Naive thymus-derived CD8-positive, alpha-beta T cell (primary cell): ENCODE results near the gene CAT. TPM values are rescaled to one million over a fixed set of nuclear protein-coding genes. Genes with fewer than 3 reads are reported as not detected.

Source experiments
- ATAC-seq, 2 donors: fragments of 150-1000 bp; cut with Tn5 transposase in 1 of 2; sonication (Bioruptor Pico), chemical (Tn5 transposase) in 1 of 2; 1 replicate in 1 of 2; 2 replicates in 1 of 2; pipeline ENCODE4 v1.10.0; 2021; ENCODE audit warnings: mild to moderate bottlenecking in 2 of 2, moderate library complexity in 2 of 2
- POLR2A ChIA-PET: fragments of 350-600 bp; sonication (Branson Sonifier 250); formaldehyde crosslinking; loops from one replicate; lab custom pipeline; 2021; ENCODE audit warnings: antibody characterized with exemption; lab: Charles Lee
- DNase-seq, 10 donors: peaks; one replicate each; pipeline versions ENCODE4 v3.0.0 to v3.0.0-alpha.2; 2020 to 2022
- H3K27ac Mint-ChIP-seq, 10 donors: one replicate each; pipeline ENCODE4 v1.8.0; 2020 to 2022; ENCODE audit warnings: mild to moderate bottlenecking in 10 of 10, mixed read lengths in 10 of 10, moderate library complexity in 4 of 10, inconsistent platforms in 1 of 10
- H3K27me3 Mint-ChIP-seq, 5 donors: one replicate each; pipeline ENCODE4 v1.8.0; 2021 to 2022; ENCODE audit warnings: mixed read lengths in 5 of 5
- H3K36me3 Mint-ChIP-seq, 3 donors: one replicate each; pipeline ENCODE4 v1.8.0; 2020 to 2022; ENCODE audit warnings: mixed read lengths in 3 of 3, mild to moderate bottlenecking in 2 of 3, inconsistent platforms in 1 of 3
- H3K4me1 Mint-ChIP-seq, 4 donors: one replicate each; pipeline ENCODE4 v1.8.0; 2021 to 2022; ENCODE audit warnings: mixed read lengths in 4 of 4
- H3K4me3 Mint-ChIP-seq, 10 donors: one replicate each; pipeline ENCODE4 v1.8.0; 2020 to 2022; ENCODE audit warnings: mild to moderate bottlenecking in 10 of 10, mixed read lengths in 10 of 10, moderate library complexity in 6 of 10, inconsistent platforms in 1 of 10
- H3K9me3 Mint-ChIP-seq, 9 donors: one replicate each; pipeline ENCODE4 v1.8.0; 2020 to 2022; ENCODE audit warnings: mixed read lengths in 9 of 9, mild to moderate bottlenecking in 3 of 9, inconsistent platforms in 1 of 9, moderate library complexity in 1 of 9
- polyA plus RNA-seq, 3 donors: library from polyadenylated mRNA; unstranded; fragments of 300-500 nt; fragmentation: Illumina TruSeq; gene quantifications; one replicate each; pipeline ENCODE4 v1.2.3, GENCODE V29; 2021
- total RNA-seq, 8 experiments: library from RNA in 2 of 8; stranded (reverse) in 2 of 8; gene quantifications; one replicate each; pipeline ENCODE4 v1.2.3 and lab custom pipeline; 2021 to 2026

Gene CAT
- total and polyA plus RNA-seq, 5 experiments from 2014 or later, result 37.5 to 139 (median 96.3) TPM

DNA sequence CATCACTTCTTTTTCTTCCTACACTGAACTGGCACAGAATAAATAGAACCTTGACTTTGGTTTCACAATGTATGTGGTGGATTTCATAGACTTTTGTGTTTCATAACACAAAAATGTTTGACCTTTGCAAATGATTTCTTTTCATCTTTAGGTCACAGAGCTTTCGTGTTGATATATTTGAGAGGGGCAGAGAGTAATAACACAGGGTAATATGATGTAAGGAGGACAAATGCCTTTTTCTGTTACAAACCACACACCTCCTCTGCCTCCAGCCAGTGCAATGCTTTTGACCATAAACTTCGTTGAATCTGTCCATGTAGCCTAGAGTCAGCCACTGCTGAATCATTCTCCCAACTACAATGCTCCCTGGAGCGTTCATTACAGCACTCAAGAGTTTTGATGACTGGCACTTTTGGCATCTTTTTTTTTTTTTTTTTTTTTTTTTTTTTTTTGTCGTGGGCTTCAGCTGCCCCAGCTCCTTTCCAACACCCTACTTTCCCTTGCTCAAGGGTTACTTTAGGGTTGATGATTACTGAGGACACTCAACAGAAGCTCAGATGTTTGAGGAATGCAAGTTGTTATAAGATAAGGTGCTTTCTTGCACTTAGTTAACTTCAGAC is 11.4 kb upstream of the CAT start:
- Mint-ChIP-seq H3K4me3 (no peak overlapping the region), H3K27me3 (peaks cover 0 to 11% (median 6%) of the 10 kb centered on the region in 5 donors), H3K4me1 (peaks cover 2 to 4% (median 3%) of the 10 kb centered on the region in 4 donors), H3K36me3 (no peaks in the 10 kb centered on the region), H3K9me3 (no peaks in the 10 kb centered on the region), H3K27ac (no peak overlapping the region)
- POLR2A ChIA-PET, result interaction anchor here (0.6 kb wide), 1 partner anchor 398 kb away, joined by 3 read pairs; no protein-coding TSS in a partner anchor
- no peak for DNase-seq
- no peak for ATAC-seq

DNA sequence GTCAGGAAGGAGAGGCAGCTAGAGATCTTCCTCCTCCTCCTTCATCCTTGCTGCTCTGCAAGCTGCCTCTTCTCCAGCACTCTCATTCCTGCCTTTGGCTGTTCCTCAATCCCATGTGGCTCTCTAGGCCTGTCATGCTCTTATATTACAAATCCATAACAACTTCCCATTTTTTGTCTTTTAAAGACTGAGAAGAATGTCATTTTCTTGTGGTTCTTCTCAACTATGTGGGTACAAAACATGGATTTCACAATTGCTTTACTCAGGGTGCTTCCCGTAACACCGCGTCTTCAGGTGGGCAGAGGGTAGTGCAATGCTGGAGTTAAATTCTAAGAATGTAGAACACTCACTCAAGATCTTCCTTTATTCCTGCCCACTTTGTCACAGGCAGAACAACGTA is 6.8 kb upstream of the CAT start:
- no peak overlapping the region for H3K27ac Mint-ChIP-seq
- POLR2A ChIA-PET, result no interaction called here
- H3K4me1 Mint-ChIP-seq, result peaks cover 0 to 4% (median 3%) of the 10 kb centered on the region in 4 donors
- H3K36me3 Mint-ChIP-seq, result no peaks in the 10 kb centered on the region
- H3K4me3 Mint-ChIP-seq, result peak overlapping the region in 1 of 10 donors; percentile 16
- ATAC-seq, result no peak
- no peaks in the 10 kb centered on the region for H3K9me3 Mint-ChIP-seq
- peaks cover 0 to 16% (median 5%) of the 10 kb centered on the region in 5 donors for H3K27me3 Mint-ChIP-seq
- DNase-seq, result no peak

DNA sequence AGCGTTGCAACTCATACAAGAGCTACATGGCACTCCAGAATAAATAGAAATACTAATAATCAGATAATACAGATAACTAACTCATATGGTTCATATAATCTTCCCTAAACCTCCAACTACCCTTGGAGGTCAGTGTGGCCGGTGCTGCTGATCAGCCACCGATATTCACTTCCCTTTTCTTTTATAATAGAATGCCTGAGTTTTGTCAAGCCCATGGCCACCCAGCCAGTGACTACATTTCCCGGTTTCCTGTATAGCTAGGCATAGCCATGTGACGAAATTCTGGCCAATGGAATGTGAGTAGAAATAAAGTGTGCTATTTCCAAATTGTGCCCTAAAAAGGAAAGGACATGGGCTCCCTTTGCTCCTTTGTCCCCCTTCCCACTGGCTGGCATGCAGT is 5.9 kb upstream of the CAT start:
- POLR2A ChIA-PET, result no interaction called here
- no peak overlapping the region for H3K27ac Mint-ChIP-seq
- no peak for DNase-seq
- peaks cover 0 to 8% (median 3%) of the 10 kb centered on the region in 4 donors for H3K4me1 Mint-ChIP-seq
- ATAC-seq, result no peak
- H3K9me3 Mint-ChIP-seq, result no peaks in the 10 kb centered on the region
- H3K4me3 Mint-ChIP-seq, result no peak overlapping the region
- H3K27me3 Mint-ChIP-seq, result peaks cover 0 to 16% (median 4%) of the 10 kb centered on the region in 5 donors
- no peaks in the 10 kb centered on the region for H3K36me3 Mint-ChIP-seq

DNA sequence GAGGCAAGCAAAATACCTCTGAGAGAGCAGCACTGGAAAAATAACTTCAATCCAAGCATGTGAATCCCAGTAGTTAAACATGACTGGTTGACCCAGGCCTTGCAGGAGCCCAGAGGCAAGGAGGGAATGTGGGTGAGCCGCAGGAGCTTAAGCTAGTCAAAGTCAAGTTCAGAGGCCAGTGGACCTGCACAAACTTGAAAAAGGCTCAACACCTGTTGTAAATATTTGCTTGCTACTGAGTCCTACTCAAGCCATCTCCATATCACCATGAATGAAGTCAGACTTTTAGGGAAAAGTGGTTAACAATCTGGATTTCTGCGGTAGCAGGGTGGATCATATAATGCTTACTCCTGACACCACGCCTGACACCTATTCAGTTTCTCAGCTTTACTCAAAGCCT is 4.8 kb upstream of the CAT start:
- Mint-ChIP-seq H3K9me3 (no peaks in the 10 kb centered on the region), H3K4me3 (no peak overlapping the region), H3K27me3 (peaks cover 0 to 16% (median 4%) of the 10 kb centered on the region in 5 donors), H3K4me1 (peaks cover 5 to 12% (median 6%) of the 10 kb centered on the region in 4 donors), H3K27ac (no peak overlapping the region), H3K36me3 (peaks cover 0 to 1% (median 0%) of the 10 kb centered on the region in 3 donors)
- POLR2A ChIA-PET, result no interaction called here
- no peak for DNase-seq
- no peak for ATAC-seq

DNA sequence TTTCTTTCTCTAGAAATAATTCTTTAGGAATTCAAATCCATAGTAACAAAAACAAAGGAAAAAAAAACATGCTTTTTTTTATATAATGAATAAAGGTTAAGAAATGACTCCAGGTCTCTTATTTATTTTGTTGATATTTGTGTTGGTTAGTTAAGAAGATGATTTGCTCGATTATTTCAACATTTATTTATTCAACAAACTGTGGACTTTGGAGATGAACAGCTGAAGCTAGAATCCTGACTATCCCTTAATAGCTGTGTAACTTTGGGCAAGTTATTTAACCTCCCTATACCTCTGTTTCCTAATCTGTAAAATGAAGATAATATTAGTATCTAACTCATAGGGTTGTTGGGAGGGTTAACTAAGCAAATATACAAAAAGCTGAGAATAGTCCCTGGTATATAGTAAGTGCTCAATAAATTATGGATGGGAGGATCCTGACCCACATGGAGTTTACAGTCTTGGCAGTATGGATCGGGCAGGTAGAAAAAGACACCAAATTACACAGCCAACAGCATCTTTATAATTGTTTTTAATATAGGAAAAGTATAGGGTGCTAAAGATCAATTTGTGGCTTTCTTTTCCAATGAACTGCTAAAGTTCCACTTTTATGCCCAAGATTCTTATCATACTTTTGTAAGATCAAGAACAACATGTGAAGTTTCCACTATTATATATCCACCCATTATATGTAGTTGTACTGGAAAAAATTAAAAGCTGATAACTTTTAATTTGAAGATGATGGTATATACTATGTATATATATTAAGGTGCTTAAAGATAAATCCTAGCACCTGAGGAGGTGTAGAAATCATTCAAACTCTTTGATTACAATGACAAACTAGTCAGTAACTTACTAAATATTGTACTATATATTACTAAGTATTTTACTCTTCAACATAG is 1.3 kb upstream of the CAT start:
- POLR2A ChIA-PET, result interaction anchor here (0.6 to 1.0 kb wide), 2 partner anchors 186 to 471 kb away, joined by 3 read pairs; no protein-coding TSS in a partner anchor
- Mint-ChIP-seq H3K36me3 (peaks cover 0 to 3% (median 0%) of the 10 kb centered on the region in 3 donors), H3K9me3 (no peaks in the 10 kb centered on the region), H3K4me3 (peak overlapping the region in 5 of 10 donors; percentile 92 to 100 (median 97)), H3K27ac (peak overlapping the region in 1 of 10 donors; percentile 93), H3K4me1 (peaks cover 12 to 39% (median 28%) of the 10 kb centered on the region in 4 donors), H3K27me3 (peaks cover 0 to 9% (median 0%) of the 10 kb centered on the region in 5 donors)
- no peak for DNase-seq
- ATAC-seq, result no peak

DNA sequence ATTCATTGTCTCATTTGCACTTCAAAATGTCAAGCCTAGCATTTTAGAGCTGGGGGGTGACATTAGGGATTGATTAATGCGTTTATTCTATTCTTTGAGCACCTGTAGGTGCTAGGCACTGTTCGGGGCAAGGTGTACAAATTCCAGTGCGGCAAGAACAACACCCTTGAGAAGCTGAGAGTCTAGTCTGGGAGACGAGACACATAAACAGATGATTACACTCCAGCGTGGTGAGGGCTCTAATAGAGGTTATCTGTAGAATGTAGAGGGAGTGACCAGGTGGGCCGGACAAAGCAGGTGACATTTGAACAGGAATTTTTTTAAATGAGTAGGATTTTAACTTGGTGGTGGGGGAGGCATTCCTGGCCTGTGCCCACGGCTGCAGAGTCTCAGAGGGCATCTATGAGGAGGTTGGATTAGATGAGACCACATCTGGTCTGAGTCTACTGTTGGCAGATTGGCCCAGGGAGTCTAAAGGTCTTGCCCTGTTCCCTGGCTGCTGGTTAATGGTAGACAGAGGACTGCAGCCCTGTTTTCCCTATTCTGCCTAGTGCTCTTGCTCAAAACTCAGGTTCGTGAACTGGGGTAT is 970 bp downstream of the CAT start:
- H3K36me3 Mint-ChIP-seq, result peaks cover 0 to 7% (median 3%) of the 10 kb centered on the region in 3 donors
- H3K27ac Mint-ChIP-seq, result peak overlapping the region; percentile 92 to 97 (median 95)
- DNase-seq (no peak), ATAC-seq (no peak)
- no peaks in the 10 kb centered on the region for H3K9me3 Mint-ChIP-seq
- POLR2A ChIA-PET, result interaction anchor here (0.7 to 1.4 kb wide), 4 partner anchors 9 to 726 kb away, joined by 3 read pairs; no protein-coding TSS in a partner anchor
- H3K4me1 Mint-ChIP-seq, result peaks cover 27 to 61% (median 48%) of the 10 kb centered on the region in 4 donors
- no peaks in the 10 kb centered on the region for H3K27me3 Mint-ChIP-seq
- H3K4me3 Mint-ChIP-seq, result peak overlapping the region; percentile 92 to 100 (median 98)

DNA sequence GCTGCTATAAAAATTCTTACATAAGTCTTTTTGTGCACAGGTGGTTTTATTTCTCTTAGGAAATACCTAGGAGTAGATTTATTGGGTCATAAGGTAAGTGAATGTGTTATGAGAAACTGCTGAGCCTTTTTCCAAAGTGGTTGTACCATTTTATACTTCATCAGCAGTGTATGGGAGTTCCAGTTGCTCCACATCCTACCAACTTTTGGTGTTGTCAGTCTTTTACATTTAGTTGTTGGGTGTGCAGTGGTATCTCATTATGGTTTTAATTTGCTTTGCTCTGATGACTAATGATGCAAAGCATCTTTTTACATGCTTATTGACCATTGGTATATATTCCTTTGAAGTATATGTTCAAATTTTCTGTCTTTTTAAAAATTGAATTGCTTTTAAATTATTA is 3.1 kb downstream of the CAT start:
- H3K4me1 Mint-ChIP-seq, result peaks cover 32 to 80% (median 64%) of the 10 kb centered on the region in 4 donors
- no peaks in the 10 kb centered on the region for H3K27me3 Mint-ChIP-seq
- H3K4me3 Mint-ChIP-seq, result no peak overlapping the region
- peaks cover 0 to 7% (median 6%) of the 10 kb centered on the region in 3 donors for H3K36me3 Mint-ChIP-seq
- no peak for ATAC-seq
- POLR2A ChIA-PET, result no interaction called here
- no peak for DNase-seq
- no peak overlapping the region for H3K27ac Mint-ChIP-seq
- H3K9me3 Mint-ChIP-seq, result no peaks in the 10 kb centered on the region

DNA sequence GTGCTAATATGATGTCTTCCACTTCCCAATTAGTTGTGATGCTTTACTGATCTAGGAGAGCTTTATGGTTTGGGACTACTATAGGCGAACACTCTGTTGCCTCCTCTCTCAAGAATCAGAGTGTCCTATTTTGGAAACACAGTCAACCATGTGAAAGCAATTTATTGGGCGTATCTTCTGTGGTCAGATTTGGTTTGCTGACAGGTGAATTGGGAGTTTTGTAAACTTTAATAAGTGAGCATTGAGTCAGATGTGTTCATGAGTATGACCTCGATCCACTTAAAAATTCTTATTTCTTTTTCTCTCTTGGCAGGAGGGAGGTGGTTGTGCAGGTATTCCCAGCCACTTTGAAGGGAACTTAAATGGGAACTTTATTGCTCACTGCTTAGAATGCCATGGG is 4.4 kb downstream of the CAT start:
- Mint-ChIP-seq H3K4me3 (peak overlapping the region in 1 of 10 donors; percentile 4), H3K27me3 (no peaks in the 10 kb centered on the region), H3K4me1 (peaks cover 37 to 92% (median 73%) of the 10 kb centered on the region in 4 donors), H3K27ac (peak overlapping the region in 2 of 10 donors; percentile 50 to 53), H3K9me3 (no peaks in the 10 kb centered on the region), H3K36me3 (peaks cover 0 to 9% (median 7%) of the 10 kb centered on the region in 3 donors)
- POLR2A ChIA-PET, result no interaction called here
- ATAC-seq (no peak), DNase-seq (no peak)

DNA sequence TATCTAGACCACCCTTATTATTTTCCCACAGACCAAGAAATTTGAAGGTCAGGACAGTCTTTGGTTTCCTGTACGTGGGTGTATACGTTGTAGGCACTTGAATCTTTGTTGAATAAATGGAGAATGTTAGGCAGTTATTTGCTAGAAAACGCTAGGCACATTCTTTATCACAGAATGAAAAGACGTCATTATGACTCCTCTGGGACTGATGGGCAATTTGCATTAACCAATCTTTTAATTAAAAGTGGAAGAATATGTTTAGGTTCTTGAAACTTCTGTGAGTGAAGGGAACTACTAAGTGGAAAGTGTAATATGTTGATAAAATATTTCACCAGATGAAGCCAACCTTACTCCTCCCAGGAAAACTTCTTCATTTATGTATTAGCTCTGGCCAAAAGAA is 5.7 kb downstream of the CAT start:
- no peak overlapping the region for H3K4me3 Mint-ChIP-seq
- DNase-seq (no peak), ATAC-seq (no peak)
- H3K9me3 Mint-ChIP-seq, result no peaks in the 10 kb centered on the region
- peaks cover 0 to 12% (median 9%) of the 10 kb centered on the region in 3 donors for H3K36me3 Mint-ChIP-seq
- H3K27me3 Mint-ChIP-seq, result no peaks in the 10 kb centered on the region
- H3K4me1 Mint-ChIP-seq, result peaks cover 40 to 93% (median 79%) of the 10 kb centered on the region in 4 donors
- H3K27ac Mint-ChIP-seq, result no peak overlapping the region
- POLR2A ChIA-PET, result no interaction called here

DNA sequence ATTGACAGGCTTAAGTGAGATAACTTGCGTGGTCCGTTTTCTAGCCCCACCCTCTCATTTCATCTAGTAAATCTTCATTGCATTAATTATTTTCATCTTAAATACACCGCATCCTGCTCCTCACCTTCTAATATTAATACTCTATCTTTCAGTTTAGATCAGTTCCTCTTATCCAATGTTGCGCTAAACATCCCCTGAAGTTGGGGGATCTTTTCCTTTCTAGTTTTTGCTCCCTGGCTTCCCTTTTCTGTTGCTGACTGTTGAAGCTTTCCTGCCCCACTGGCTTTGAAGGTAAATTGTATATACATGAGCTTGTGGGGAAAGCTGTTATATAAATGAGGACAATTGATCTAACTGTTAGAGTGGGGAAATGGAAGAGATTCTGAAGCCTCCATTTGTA is 7.2 kb downstream of the CAT start:
- POLR2A ChIA-PET, result interaction anchor here (0.6 kb wide), 1 partner anchor 1051 kb away, joined by 3 read pairs; no protein-coding TSS in a partner anchor
- Mint-ChIP-seq H3K4me3 (no peak overlapping the region), H3K27ac (peak overlapping the region in 1 of 10 donors; percentile 51), H3K36me3 (peaks cover 7 to 25% (median 18%) of the 10 kb centered on the region in 3 donors), H3K4me1 (peaks cover 32 to 91% (median 68%) of the 10 kb centered on the region in 4 donors), H3K9me3 (no peaks in the 10 kb centered on the region), H3K27me3 (no peaks in the 10 kb centered on the region)
- DNase-seq (no peak), ATAC-seq (no peak)

DNA sequence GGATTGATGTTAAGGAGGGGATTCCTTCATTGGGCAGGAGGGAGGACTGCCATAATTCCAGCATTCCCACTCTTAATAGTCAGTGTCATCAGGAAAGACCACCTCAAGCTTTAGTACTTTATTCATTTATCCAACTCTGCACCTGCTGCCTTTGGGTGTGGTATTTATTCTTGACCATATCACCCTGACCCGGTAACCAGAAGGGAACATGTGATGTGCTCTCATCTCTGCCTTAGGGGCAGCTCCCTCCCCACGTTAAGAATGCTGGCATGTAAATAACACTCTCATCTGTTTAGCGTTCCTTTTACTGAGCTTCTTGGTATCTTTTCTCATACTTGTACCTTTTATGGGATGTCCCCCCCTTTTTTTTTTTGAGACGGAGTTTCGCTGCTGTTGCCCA is 7.7 kb downstream of the CAT start:
- H3K36me3 Mint-ChIP-seq, result peaks cover 7 to 29% (median 23%) of the 10 kb centered on the region in 3 donors
- peak overlapping the region in 1 of 10 donors; percentile 39 for H3K4me3 Mint-ChIP-seq
- ATAC-seq (no peak), DNase-seq (no peak)
- H3K27ac Mint-ChIP-seq, result no peak overlapping the region
- H3K27me3 Mint-ChIP-seq, result no peaks in the 10 kb centered on the region
- H3K4me1 Mint-ChIP-seq, result peaks cover 32 to 87% (median 65%) of the 10 kb centered on the region in 4 donors
- H3K9me3 Mint-ChIP-seq, result no peaks in the 10 kb centered on the region
- POLR2A ChIA-PET, result interaction anchor here (0.6 kb wide), 1 partner anchor 1050 kb away, joined by 3 read pairs; no protein-coding TSS in a partner anchor

DNA sequence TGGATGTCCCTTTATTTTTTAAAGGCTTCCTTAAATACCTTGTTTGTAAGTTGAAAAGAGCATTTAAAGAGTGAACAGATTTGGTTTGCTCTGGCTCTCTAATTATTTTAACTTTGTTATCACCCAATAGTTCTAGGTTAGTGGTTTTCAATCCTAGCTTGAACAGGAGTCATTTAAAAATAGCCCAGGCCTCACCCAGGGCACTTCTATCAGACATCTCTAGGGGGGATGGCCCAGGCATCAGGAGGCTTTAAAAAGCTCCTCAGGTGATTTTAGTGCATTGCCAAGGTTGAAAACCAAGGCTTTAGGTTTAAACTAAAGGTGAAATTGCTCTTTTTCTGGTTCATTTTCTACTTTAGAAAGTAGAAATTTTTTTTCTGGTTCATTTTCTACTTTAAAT is 8.3 kb downstream of the CAT start:
- peaks cover 32 to 81% (median 63%) of the 10 kb centered on the region in 4 donors for H3K4me1 Mint-ChIP-seq
- ATAC-seq, result no peak

More for the DNA sequence above, 8.3 kb downstream of the CAT start:
- Mint-ChIP-seq H3K27ac (peak overlapping the region in 1 of 10 donors; percentile 5), H3K9me3 (no peaks in the 10 kb centered on the region), H3K4me3 (peak overlapping the region in 1 of 10 donors; percentile 6), H3K27me3 (no peaks in the 10 kb centered on the region), H3K36me3 (peaks cover 7 to 36% (median 27%) of the 10 kb centered on the region in 3 donors)
- POLR2A ChIA-PET, result no interaction called here
- DNase-seq, result no peak
